DND-41 (cell line): Measurements from ENCODE around the gene FAM3B.

Source experiments
- CTCF ChIP-seq: IDR thresholded peaks from 2 replicates; pipeline ENCODE4 v1.5.1; 2012; ENCODE audit warnings: borderline replicate concordance, low read length, moderate library complexity, mild to moderate bottlenecking; ENCODE audit not compliant: poor library complexity, severe bottlenecking; ENCODE audit errors: extremely low read depth
- EZH2 ChIP-seq: IDR thresholded peaks from 3 replicates; pipeline ENCODE4 v1.6.1; 2012; ENCODE audit warnings: borderline replicate concordance, low read depth, mild to moderate bottlenecking, moderate library complexity, low read length, inconsistent platforms; ENCODE audit not compliant: severe bottlenecking

GRCh38 chr21:41388259-41388658, 71.7 kb downstream of the FAM3B start:
- no peak for TF ChIP-seq CTCF
- no peak for TF ChIP-seq EZH2
